ENCODE data around the gene SSR1. TPM values are rescaled to one million over a fixed set of nuclear protein-coding genes. Genes with fewer than 3 reads are reported as not detected.
A peak's percentile ranks its signal among the peaks of the same experiment; 100 is the strongest.

The SSR1 gene
- total and polyA plus RNA-seq, 2 of the 13 experiments (the other 11 are each of a cell fraction or from before 2014, with no cell fraction given): 203 to 243 TPM

GRCh38 chr6:7313505-7314165 is 636 bp upstream of the SSR1 start (continued):
- no peak for TF ChIP-seq SP4 (CRISPR knock-in tag; IDR thresholded peaks at IDR 0.05)
- TF ChIP-seq SMYD3 (CRISPR knock-in tag; IDR thresholded peaks at IDR 0.05): no peak
- TF ChIP-seq ZSCAN20 (CRISPR knock-in tag; IDR thresholded peaks at IDR 0.05; ENCODE audit: borderline replicate concordance): no peak
- TF ChIP-seq ZNF274 (CRISPR knock-in tag; IDR thresholded peaks at IDR 0.05): no peak
- TF ChIP-seq ZBTB44 (CRISPR knock-in tag; IDR thresholded peaks at IDR 0.05): no peak
- TF ChIP-seq PHF8 (CRISPR knock-in tag; IDR thresholded peaks at IDR 0.05): no peak
- no peak for TF ChIP-seq ZNF264 (CRISPR knock-in tag; IDR thresholded peaks at IDR 0.05)
- TF ChIP-seq STAT5B (CRISPR knock-in tag; IDR thresholded peaks at IDR 0.05): no peak
- no peak for TF ChIP-seq ZNF547 (CRISPR knock-in tag; IDR thresholded peaks at IDR 0.05)
- TF ChIP-seq GABPA (IDR thresholded peaks at IDR 0.05; ENCODE audit: low read depth, low read length): no peak
- no peak for TF ChIP-seq GABPA (CRISPR knock-in tag; IDR thresholded peaks at IDR 0.05; ENCODE audit: low read depth)
- TF ChIP-seq ZBTB34 (CRISPR knock-in tag; IDR thresholded peaks at IDR 0.05): no peak; the same call in 1 of the 2 replicates
- TF ChIP-seq FOSL1 (CRISPR knock-in tag; IDR thresholded peaks at IDR 0.05; ENCODE audit: borderline replicate concordance): no peak
- TF ChIP-seq ZFP37 (CRISPR knock-in tag; IDR thresholded peaks at IDR 0.05; ENCODE audit: borderline replicate concordance): 0 out of 2 replicates have a peak, but pooled peaks have one; percentile 2
- no peak for TF ChIP-seq ZNF326 (CRISPR knock-in tag; IDR thresholded peaks at IDR 0.05; ENCODE audit: borderline replicate concordance)
- TF ChIP-seq HNRNPK (IDR thresholded peaks at IDR 0.05; ENCODE audit: low read depth, low read length, poor library complexity, severe bottlenecking): no peak
- no peak for TF ChIP-seq TRIM24 (CRISPR knock-in tag; IDR thresholded peaks at IDR 0.05)
- no peak for TF ChIP-seq ZNF24 (IDR thresholded peaks at IDR 0.05)
- TF ChIP-seq NCOA5 (CRISPR knock-in tag; IDR thresholded peaks at IDR 0.05): no peak
- TF ChIP-seq FUBP1 (CRISPR knock-in tag; IDR thresholded peaks at IDR 0.05; ENCODE audit: borderline replicate concordance): no peak
- TF ChIP-seq ZNF567 (CRISPR knock-in tag; IDR thresholded peaks at IDR 0.05; ENCODE audit: borderline replicate concordance): no peak
- no peak for TF ChIP-seq ZC3H4 (CRISPR knock-in tag; IDR thresholded peaks at IDR 0.05; ENCODE audit: borderline replicate concordance)
- TF ChIP-seq MBD4 (IDR thresholded peaks at IDR 0.05; ENCODE audit: borderline replicate concordance, low read length): no peak
- TF ChIP-seq SATB2 (CRISPR knock-in tag; IDR thresholded peaks at IDR 0.05): no peak
- TF ChIP-seq GMEB1 (CRISPR knock-in tag; IDR thresholded peaks at IDR 0.05; ENCODE audit: borderline replicate concordance): no peak
- no peak for TF ChIP-seq KDM5A (IDR thresholded peaks at IDR 0.05; ENCODE audit: borderline replicate concordance, low read length)
